GM19397 (cell line): ENCODE data around the gene NANS.

Experiments used
- ATAC-seq: cut with Tn5 transposase; IDR thresholded peaks from one replicate; pipeline ENCODE4 v1.9.1; 2021; ENCODE audit warnings: mild to moderate bottlenecking, moderate library complexity; ENCODE audit not compliant: unreplicated experiment

The NANS gene

DNA sequence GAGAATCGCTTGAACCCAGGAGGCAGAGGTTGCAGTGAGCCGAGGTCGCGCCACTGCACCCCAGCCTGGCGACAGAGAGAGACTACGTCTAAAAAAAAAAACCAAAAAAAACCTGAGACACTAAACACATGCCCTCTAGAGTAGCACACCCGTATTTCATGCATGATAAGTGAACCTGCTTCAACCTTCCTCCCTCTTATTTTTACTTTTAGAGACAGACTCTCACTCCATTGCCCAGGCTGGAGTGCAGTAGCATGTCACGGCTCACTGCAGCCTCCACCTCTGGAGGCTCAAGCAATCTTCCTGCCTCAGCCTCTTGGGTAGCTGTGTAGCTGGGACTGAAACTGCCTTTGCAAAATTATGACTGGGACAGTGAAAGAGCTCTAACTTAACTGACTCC, 17.6 kb upstream of the NANS start:
- ATAC-seq = no peak

DNA sequence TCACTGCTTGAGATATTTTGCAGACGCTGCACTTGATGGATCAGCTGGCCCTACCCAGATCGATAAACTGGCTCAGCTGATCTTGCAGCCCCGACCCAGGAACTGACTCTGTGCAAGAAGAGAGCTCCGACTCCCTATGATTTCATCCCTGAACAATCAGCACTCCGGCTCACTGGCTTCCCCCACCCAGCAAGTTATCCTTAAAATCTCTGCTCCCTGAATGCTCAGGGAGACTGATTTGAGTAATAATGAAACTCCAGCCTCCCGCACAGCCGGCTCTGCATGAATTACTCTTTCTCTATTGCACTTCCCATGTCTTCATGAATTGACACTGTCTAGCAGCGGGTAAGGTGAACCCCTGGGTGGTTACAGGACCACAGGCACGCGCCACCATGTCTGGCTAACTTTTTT, 16.9 kb upstream of the NANS start:
- ATAC-seq = no peak

DNA sequence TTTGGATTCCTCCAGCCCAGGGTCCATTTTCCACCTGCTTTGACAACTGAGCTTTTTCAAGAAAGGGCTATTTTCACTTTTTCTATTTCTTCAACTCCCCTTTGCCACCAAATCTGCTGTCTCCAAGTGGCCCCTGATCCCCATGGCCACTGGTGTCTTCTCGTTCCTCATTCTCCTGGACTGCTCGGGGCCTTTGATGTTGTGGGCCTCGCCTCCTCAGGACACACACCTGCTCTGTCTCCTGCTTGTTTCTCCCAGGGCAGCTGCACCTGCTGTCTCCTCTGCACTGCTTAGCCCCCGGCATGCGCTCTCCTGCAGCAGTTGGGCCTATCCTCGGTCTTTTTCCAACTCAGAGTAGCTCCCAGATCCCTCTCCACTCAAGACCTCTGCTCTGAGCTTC, 16.3 kb upstream of the NANS start:
- ATAC-seq = no peak

DNA sequence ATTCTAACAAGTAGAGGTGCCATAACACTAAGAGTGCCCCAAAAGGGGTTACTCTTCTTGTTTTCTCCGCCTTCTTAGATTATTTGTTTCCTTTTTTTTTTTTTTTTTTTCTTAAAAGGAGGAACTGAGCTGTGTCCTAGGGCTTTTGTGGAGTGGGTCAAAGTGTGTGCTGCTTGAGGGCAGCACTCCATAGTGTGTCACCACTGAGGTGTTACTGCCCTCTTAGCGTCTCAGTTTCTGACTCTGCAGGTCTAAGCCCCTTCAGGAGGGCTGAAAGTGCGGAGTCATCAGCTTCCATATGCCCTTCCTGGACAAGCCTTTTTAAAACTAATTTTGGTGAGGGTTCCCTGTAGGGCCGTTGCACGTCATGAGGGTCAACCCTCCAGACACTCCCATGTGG, 12.6 kb upstream of the NANS start:
- no peak for ATAC-seq

- peak; percentile 79 for ATAC-seq
Observed at GRCh38 chr9:98045234-98046179, 11.0 kb upstream of the NANS start.

GRCh38 chr9:98046180-98046543, 10.4 kb upstream of the NANS start:
- no peak for ATAC-seq

DNA sequence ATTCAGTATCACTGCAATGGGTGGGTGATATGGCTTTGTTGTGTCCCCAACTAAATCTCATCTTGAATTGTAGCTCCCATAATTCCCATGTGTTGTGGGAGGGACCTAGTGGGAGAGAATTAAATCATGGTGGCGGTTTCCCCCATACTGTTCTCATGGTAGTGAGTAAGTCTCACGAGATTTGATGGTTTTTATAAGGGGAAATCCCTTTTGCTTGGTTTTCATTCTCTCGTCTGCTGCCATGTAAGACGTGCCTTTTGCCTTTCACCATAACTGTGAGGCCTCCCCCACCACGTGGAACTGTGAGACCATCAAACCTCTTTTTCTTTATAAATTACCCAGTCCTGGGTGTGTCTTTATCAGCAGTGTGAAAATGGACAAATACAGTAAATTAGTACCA, 9.5 kb upstream of the NANS start:
- ATAC-seq = no peak

DNA sequence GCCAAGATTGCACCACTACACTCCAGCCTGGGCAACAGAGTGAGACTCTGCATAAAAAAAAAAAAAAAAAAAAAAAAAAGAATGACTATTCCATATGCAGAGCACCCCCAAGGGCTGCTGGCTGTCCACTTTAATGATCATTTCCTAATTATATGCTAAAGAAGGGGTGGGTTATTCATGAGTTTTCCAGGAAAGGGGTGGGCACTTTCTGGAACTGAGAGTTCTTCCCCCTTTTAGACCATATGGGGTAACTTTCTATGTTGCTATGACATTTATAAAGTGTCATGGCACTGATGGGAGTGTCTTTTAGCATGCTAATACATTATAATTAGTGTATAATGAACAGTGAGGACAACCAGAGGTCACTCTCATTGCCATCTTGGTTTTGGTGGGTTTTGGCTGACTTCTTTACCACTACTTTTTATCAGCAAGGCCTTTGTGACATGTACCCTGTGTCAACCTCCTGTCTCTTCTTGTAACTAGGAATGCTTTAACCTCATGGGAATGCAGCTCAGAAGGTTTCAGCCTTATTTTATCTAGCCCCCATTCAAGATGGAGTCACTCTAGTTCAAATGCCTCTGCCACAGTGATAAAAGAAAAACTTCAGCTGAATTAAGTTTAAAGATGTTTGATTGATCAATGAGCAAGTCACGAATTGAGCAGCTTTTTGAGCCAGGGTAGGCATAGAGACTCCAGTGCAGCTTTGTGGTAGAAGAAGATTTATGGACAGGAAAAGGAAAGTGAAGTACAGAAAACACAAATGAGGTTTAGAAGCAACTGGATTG, 7.1 kb upstream of the NANS start:
- ATAC-seq = no peak

GRCh38 chr9:98050351-98050750, 6.2 kb upstream of the NANS start:
- no peak for ATAC-seq

- no peak for ATAC-seq
Observed at GRCh38 chr9:98054376-98054951, 2.1 kb upstream of the NANS start.

GRCh38 chr9:98057138-98057799, 737 bp downstream of the NANS start:
- ATAC-seq = no peak

DNA sequence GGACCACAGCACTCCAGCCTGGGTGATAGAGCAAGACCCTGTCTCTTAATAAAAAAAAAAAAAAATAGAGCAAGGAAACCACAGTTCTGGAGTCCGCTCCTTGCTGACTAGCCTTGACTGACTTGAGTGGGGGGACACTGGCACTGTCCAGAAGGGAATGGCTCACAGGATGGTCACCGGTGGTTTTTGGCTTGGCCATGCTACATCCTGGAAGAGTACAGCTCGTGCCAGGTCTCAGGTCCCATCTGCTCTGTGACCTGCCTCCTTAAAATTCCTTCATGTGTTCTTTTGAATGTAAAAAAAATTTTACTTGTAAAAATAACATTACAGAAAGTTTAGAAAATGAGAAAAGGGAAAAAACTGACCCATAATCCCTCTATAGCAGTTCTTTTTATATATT, 5.6 kb downstream of the NANS start:
- no peak for ATAC-seq

- no peak for ATAC-seq
Observed at GRCh38 chr9:98064623-98065392, 8.3 kb downstream of the NANS start.

- no peak for ATAC-seq
Observed at GRCh38 chr9:98066235-98066634, 9.7 kb downstream of the NANS start.

DNA sequence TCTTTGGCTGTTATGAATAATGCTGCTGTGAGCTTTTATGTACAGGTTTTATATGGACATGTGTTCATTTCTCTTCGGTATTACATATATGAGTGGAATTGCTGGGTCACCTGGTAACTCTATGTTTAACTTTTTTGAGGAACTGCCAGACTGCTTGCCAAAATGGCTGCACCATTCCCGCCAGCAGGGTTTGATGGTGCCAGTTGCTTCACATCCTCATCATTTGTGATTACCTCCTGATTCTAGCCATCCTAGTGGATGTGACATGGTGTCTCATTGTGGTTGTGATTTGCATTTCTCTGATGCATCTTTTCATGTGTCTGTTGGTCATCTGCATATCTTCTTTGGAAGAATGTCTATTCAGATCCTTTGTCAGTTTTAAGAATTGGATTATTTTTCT, 10.7 kb downstream of the NANS start:
- no peak for ATAC-seq

DNA sequence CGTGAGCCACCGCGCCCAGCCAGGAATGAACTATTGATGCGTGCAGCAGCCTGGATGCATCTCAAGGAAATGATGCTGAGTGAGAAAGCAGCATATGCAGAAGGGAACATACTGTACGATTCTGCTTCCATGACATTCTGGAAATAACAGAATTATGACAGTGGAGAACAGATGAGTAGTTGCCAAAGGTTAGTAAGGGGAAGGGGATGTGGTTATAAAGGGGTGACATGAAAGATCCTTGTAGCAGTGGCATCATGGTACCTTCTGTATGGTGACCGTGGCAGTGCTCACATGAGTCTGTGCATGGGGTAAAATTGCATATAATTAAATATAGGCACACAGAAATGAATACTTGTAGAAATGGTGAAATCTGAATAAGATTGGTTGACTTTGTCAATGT, 13.0 kb downstream of the NANS start:
- ATAC-seq = no peak

DNA sequence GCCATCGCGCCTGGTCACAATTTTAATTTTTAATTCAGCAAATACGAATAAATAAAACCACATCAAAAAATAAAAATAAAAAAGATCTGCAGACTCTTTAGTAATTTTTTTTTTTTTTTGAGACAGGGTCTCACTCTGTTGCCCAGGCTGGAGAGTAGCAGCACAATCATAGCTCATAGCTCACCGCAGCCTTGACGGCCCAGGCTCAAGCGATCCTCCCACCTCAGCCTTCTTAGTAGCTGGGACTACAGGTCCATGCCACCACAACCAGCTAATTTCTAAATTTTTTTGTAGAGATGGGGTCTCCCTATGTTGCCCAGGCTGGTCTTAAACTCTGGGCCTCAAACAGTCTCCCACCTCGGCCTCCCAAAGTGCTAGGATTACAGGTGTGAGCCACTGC, 14.2 kb downstream of the NANS start:
- ATAC-seq = no peak

- no peak for ATAC-seq
Observed at GRCh38 chr9:98071737-98072136, 15.2 kb downstream of the NANS start.

GRCh38 chr9:98074115-98074990, 17.8 kb downstream of the NANS start:
- ATAC-seq = no peak
